ENCODE measurements around the gene ZNF718.
"Not testable (repeated sequence)": the region's sequence is repeated elsewhere in the genome, so short reads cannot be mapped to it uniquely, and the experiment has no call there.

Gene ZNF718

DNA sequence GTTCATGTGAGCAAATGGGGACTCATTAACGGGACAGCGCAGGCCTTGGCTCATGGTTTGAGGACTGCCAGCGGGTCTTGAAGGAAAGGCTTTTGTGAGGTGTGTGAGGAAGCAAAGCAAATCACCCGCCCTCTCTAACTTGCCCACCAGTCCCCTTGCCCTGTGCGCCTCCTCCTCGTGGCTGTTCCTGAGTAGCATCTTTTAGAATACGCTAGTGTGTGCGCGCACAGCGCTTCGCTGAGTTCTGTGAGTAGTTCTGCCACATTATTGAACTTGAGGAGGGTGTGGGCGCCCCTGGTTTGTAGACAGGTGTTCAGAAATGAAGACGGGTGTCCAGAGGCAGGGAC is 88.9 kb downstream of the ZNF718 start:
- not testable (repeated sequence) for DNase-seq (ENCODE audit: low read depth, low spot score); H3K4me3 ChIP-seq (ENCODE audit: low read length)

Data from Jurkat, Clone E6-1 (cell line).